Measurements from ENCODE around the gene WNK1. TPM values are rescaled to one million over a fixed set of nuclear protein-coding genes. Genes with fewer than 3 reads are reported as not detected.

WNK1 gene
- total RNA-seq, 1 donor from 2014 or later = 157 TPM

DNA sequence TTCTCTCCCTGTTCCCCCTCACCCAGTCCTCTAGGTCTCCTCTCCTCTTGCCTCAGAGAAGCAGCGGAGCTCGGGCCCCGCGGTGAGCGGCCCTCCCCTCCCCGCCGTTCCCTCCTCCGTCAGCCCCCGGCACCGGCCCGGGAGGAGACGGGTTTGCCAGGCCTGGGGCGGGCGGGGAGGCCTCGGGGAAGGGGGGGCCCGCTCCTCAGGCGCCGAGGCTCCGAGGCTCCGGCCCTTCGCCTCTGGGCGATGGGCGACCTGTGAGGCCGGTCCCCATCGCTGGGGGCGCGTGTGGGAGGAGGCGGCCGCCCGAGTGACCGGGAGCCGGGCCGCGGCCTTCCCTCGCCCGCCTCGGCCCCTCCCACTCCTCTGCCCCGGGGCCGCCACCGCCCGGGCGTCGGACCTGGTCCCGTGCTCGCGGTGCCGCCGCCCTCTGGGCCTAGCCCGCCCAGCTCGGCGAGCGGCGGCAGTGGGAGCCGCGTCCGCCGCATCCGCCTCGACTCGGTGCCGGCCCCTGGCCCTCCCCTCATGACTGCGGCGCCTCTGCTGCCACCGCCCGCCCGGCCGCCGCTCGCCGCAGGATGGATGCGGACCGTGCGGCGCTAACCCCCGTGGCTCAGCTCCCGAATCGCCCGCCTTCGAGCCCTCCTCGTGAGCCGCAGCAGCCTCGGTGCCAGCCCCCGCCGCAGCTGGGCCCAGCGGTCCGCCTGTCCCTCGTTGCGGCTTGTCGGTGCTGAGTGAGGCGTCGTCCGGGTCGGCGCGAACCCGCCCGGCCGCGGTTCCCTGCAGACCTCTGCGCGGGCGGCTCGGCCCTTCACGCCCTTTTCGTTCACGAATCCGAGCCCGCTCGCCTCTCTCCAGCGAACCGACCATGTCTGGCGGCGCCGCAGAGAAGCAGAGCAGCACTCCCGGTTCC lies 574 bp downstream of the WNK1 start:
- H3K9me3 Mint-ChIP-seq = no peaks in the 10 kb centered on the region
- peak overlapping the region; percentile 87 for H3K27ac Mint-ChIP-seq
- peak; percentile 50 for DNase-seq (ENCODE audit: low spot score)
- intact Hi-C loops (cut with micrococcal nuclease) = loop anchor here (1.0 to 10.0 kb wide), 4 partner anchors 60 to 942 kb away; partner anchors contain the start of genes ADIPOR2 and KDM5A
- peak overlapping the region; percentile 96 for H3K4me3 Mint-ChIP-seq (ENCODE audit: low read depth)
- no peaks in the 10 kb centered on the region for H3K27me3 Mint-ChIP-seq (ENCODE audit: low read depth)
- H3K4me1 Mint-ChIP-seq (ENCODE audit: low read depth) = peaks cover 35% of the 10 kb centered on the region
- H3K36me3 Mint-ChIP-seq (ENCODE audit: low read depth) = peaks cover 36% of the 10 kb centered on the region

DNA sequence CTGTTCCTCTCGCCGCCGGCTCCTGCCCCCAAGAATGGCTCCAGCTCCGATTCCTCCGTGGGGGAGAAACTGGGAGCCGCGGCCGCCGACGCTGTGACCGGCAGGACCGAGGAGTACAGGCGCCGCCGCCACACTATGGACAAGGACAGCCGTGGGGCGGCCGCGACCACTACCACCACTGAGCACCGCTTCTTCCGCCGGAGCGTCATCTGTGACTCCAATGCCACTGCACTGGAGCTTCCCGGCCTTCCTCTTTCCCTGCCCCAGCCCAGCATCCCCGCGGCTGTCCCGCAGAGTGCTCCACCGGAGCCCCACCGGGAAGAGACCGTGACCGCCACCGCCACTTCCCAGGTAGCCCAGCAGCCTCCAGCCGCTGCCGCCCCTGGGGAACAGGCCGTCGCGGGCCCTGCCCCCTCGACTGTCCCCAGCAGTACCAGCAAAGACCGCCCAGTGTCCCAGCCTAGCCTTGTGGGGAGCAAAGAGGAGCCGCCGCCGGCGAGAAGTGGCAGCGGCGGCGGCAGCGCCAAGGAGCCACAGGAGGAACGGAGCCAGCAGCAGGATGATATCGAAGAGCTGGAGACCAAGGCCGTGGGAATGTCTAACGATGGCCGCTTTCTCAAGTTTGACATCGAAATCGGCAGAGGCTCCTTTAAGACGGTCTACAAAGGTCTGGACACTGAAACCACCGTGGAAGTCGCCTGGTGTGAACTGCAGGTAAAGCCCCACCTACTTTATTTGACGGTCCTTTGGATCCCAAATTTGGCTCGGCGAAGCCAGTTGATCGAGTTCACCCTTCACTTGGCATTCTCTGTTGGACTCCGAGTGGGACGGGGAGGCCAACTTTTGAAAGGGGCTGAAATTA lies 1.5 kb downstream of the WNK1 start:
- Mint-ChIP-seq H3K4me3 (ENCODE audit: low read depth) (peak overlapping the region; percentile 96), H3K4me1 (ENCODE audit: low read depth) (peaks cover 37% of the 10 kb centered on the region), H3K27ac (peak overlapping the region; percentile 87), H3K27me3 (ENCODE audit: low read depth) (no peaks in the 10 kb centered on the region), H3K9me3 (no peaks in the 10 kb centered on the region), H3K36me3 (ENCODE audit: low read depth) (peaks cover 40% of the 10 kb centered on the region)
- peak; percentile 47 for DNase-seq (ENCODE audit: low spot score)
- intact Hi-C loops (cut with micrococcal nuclease) = loop anchor here (2.0 to 10.0 kb wide), 2 partner anchors 59 to 941 kb away; partner anchors contain the start of gene ADIPOR2

DNA sequence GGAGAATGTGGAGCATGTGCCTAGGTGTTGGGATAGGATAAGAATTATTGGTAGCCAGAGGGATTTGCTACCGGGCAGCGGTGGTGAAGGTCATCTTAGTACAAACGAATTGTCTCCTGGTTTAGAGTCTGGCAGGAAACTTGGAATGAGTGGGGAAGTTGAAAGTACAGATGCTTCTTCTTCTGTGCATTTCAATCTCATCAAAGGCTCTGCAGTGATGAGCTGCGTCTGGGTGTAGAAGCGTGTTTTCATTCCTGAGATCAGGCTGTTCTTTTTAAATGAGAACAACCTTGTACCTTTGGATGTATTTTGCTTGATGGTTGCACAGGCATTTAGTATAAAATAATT lies 2.1 kb downstream of the WNK1 start:
- H3K36me3 Mint-ChIP-seq (ENCODE audit: low read depth) = peaks cover 40% of the 10 kb centered on the region
- H3K4me3 Mint-ChIP-seq (ENCODE audit: low read depth) = peak overlapping the region; percentile 96
- peak overlapping the region; percentile 87 for H3K27ac Mint-ChIP-seq
- intact Hi-C loops (cut with micrococcal nuclease) = loop anchor here (10.0 kb wide), 1 partner anchor 940 kb away; the partner anchor contains the start of gene ADIPOR2
- H3K9me3 Mint-ChIP-seq = no peaks in the 10 kb centered on the region
- peaks cover 35% of the 10 kb centered on the region for H3K4me1 Mint-ChIP-seq (ENCODE audit: low read depth)
- no peak for DNase-seq (ENCODE audit: low spot score)
- H3K27me3 Mint-ChIP-seq (ENCODE audit: low read depth) = no peaks in the 10 kb centered on the region

DNA sequence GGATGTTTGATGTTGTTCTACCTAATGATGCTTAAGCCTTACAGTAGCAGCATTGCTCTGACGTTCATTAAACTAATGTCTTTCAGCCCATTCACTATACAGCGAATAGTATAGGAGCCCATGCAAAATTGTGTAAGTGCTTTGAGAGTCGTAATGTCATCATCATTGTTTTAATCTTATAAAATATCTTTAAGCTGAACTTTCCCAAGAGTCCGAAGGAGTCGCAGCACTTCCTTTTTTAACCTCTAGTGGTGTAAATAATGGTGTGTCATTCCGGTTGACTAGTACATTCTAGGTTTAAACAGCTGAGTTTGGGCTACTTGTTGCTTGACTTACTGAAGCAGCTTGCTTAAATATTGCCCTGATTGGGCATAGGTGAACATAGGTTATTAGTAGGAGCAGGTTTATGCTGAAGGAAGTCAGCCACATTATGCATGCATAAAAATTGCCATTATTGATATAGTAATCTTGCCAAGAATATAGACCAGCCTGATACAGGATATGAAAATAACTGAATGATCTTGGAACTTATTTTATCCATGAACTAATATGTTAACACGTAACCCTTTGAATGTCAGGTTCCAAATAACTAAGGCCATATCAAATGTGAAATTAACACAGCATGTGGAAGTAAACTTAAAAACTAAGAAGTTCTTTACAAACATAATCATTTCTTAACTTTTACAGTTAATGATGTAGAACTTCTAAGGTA lies 2.6 kb downstream of the WNK1 start:
- intact Hi-C loops (cut with micrococcal nuclease) = loop anchor here (10.0 kb wide), 1 partner anchor 940 kb away; the partner anchor contains the start of gene ADIPOR2
- Mint-ChIP-seq H3K4me1 (ENCODE audit: low read depth) (peaks cover 35% of the 10 kb centered on the region), H3K9me3 (no peaks in the 10 kb centered on the region), H3K4me3 (ENCODE audit: low read depth) (peak overlapping the region; percentile 96), H3K27ac (peak overlapping the region; percentile 89), H3K27me3 (ENCODE audit: low read depth) (no peaks in the 10 kb centered on the region), H3K36me3 (ENCODE audit: low read depth) (peaks cover 44% of the 10 kb centered on the region)
- DNase-seq (ENCODE audit: low spot score) = no peak

DNA sequence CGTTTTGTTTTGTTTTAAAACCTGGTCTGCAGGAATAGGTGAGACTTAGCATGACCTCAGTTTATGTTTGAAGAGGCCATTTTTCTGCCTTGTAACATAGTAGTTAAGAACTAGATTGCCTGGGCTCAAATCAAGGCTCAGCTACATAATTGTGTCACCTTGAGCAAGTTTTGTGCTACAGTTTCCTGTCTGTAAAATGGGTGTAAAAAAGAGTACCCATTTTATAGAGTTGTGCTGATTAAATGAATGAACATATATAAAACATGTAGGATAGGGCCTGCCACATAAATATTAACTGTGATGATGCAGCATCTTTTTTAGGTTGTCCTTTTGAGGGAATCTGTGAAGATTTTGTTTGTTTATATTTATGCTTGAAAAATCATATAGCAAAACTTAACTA lies 7.2 kb downstream of the WNK1 start:
- Mint-ChIP-seq H3K4me1 (ENCODE audit: low read depth) (peaks cover 42% of the 10 kb centered on the region), H3K27me3 (ENCODE audit: low read depth) (no peaks in the 10 kb centered on the region), H3K9me3 (no peaks in the 10 kb centered on the region), H3K36me3 (ENCODE audit: low read depth) (peaks cover 45% of the 10 kb centered on the region), H3K27ac (peak overlapping the region; percentile 17), H3K4me3 (ENCODE audit: low read depth) (no peak overlapping the region)
- intact Hi-C loops (cut with micrococcal nuclease) = loop anchor here (10.0 kb wide), 1 partner anchor 935 kb away; the partner anchor contains the start of gene ADIPOR2
- DNase-seq (ENCODE audit: low spot score) = no peak

DNA sequence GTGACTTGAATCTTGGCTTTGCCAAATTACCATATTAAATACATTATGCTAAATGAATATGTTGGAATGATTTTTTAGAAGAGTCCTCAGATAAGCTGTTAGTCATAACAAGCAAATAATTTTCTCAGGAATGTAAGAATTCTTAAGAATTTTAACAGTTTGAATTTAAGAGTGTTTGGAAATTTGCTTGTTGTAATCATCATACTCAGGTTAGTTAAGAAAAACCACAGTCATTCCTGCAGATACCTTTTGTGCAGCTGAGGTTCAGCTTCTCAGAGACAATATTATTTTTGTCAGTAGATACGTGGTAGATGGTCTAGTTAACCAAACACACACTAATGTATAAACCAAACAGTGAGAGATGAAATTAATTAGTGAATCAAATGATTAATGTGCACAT lies 8.9 kb downstream of the WNK1 start:
- no peaks in the 10 kb centered on the region for H3K9me3 Mint-ChIP-seq

DNA sequence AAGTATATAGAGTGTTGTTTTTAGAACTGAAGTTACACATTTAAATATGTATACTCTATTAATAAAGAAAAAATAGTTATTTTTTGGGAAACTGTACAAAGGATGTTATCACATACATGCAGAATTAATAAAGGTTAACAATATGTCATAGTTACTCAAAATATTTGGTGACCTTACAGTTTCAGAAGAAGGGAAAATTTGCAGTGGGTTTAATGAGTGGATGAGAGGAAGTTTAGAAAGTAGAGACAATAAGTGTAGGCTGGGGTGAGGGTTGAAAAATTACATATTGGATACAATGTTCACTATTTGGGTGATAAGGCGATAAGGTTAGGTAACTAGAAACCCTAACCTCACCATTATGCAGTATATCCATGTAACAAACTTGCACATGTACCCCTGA lies 13.5 kb downstream of the WNK1 start:
- H3K9me3 Mint-ChIP-seq = no peaks in the 10 kb centered on the region
- DNase-seq (ENCODE audit: low spot score) = no peak
- no peaks in the 10 kb centered on the region for H3K27me3 Mint-ChIP-seq (ENCODE audit: low read depth)
- peaks cover 33% of the 10 kb centered on the region for H3K4me1 Mint-ChIP-seq (ENCODE audit: low read depth)
- intact Hi-C loops (cut with micrococcal nuclease) = loop anchor here (1.0 kb wide), 1 partner anchor 9 kb away; no protein-coding TSS in a partner anchor
- peaks cover 29% of the 10 kb centered on the region for H3K36me3 Mint-ChIP-seq (ENCODE audit: low read depth)
- H3K27ac Mint-ChIP-seq = no peak overlapping the region
- H3K4me3 Mint-ChIP-seq (ENCODE audit: low read depth) = no peak overlapping the region

More for the DNA sequence above, 8.9 kb downstream of the WNK1 start:
- Mint-ChIP-seq H3K36me3 (ENCODE audit: low read depth) (peaks cover 36% of the 10 kb centered on the region), H3K4me1 (ENCODE audit: low read depth) (peaks cover 32% of the 10 kb centered on the region), H3K27me3 (ENCODE audit: low read depth) (no peaks in the 10 kb centered on the region), H3K27ac (no peak overlapping the region), H3K4me3 (ENCODE audit: low read depth) (no peak overlapping the region)
- intact Hi-C loops (cut with micrococcal nuclease) = no loop called here
- no peak for DNase-seq (ENCODE audit: low spot score)

DNA sequence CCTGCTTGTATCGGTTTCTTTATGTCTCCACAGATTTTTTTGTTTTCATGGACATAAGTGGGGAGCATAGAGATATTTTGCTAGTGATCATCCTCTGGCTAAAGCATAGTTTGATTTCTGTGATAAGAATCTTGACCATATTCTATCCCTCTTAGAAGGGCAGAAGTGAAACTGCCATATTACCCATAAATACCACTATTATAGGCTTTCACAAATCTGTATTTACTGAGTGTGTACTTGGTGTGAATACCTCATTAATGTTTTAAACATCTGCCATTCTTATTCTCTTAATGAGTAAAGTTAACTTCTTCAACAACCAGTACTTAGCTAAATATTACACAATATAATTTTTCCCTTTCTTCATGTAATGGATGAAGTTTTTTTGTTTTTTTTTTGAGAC lies 16.1 kb downstream of the WNK1 start:
- H3K4me3 Mint-ChIP-seq (ENCODE audit: low read depth) = no peak overlapping the region
- peaks cover 38% of the 10 kb centered on the region for H3K4me1 Mint-ChIP-seq (ENCODE audit: low read depth)

DNA sequence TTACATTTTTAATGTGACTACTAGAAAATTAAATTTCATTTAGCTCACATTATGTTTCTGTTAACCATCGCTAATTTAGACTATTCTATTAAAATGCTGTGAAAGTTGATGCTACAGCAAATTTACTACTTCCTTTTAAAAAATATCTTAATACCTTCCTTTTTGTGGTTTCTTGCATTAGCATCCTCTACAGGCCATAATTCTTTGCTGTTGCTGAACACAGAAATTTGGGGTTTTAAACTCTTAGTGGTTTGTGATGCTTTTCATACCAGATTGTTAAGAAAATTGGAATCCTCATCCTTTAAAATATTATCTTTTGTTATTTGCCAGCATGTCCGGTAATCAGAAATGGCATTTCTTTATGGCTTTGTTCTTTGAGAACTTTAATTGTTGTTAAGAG lies 18.1 kb downstream of the WNK1 start:
- Mint-ChIP-seq H3K4me1 (ENCODE audit: low read depth) (peaks cover 39% of the 10 kb centered on the region), H3K9me3 (no peaks in the 10 kb centered on the region), H3K36me3 (ENCODE audit: low read depth) (peaks cover 19% of the 10 kb centered on the region), H3K4me3 (ENCODE audit: low read depth) (no peak overlapping the region), H3K27me3 (ENCODE audit: low read depth) (no peaks in the 10 kb centered on the region), H3K27ac (no peak overlapping the region)
- DNase-seq (ENCODE audit: low spot score) = no peak
- intact Hi-C loops (cut with micrococcal nuclease) = no loop called here

More for the DNA sequence above, 16.1 kb downstream of the WNK1 start:
- no peak for DNase-seq (ENCODE audit: low spot score)
- H3K36me3 Mint-ChIP-seq (ENCODE audit: low read depth) = peaks cover 25% of the 10 kb centered on the region
- no peaks in the 10 kb centered on the region for H3K27me3 Mint-ChIP-seq (ENCODE audit: low read depth)
- no peaks in the 10 kb centered on the region for H3K9me3 Mint-ChIP-seq
- H3K27ac Mint-ChIP-seq = no peak overlapping the region
- intact Hi-C loops (cut with micrococcal nuclease) = no loop called here

DNA sequence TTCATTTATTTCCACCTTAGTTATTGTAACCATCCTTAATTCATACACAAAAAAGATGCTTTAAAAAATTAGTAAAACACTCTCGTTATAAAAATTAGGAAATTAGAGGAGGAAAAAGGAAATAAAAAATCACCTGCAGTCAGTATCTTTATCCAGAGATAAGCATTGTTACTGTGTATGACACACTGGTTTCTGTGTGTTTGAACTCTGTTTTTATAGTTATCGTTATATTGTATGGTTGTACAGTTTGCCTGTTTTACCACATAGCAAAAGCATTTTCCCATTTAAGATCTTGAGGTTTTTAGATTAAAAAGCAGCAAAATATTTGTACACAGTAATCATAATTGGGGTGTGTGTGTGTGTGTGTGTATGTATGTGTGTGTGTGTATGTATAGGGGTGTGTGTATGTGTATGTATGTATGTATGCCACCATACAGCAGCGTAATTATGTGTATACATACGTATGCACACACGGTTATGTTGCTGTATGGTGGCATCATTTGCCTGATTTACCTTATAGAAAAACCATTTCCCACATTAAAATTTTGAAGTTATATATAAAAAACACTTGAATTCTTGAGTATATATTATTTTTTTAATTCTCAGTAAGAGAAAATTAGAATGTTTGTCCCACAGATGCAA lies 19.8 kb downstream of the WNK1 start:
- Mint-ChIP-seq H3K36me3 (ENCODE audit: low read depth) (peaks cover 17% of the 10 kb centered on the region), H3K27me3 (ENCODE audit: low read depth) (no peaks in the 10 kb centered on the region), H3K9me3 (no peaks in the 10 kb centered on the region), H3K4me3 (ENCODE audit: low read depth) (no peak overlapping the region), H3K4me1 (ENCODE audit: low read depth) (peaks cover 45% of the 10 kb centered on the region), H3K27ac (no peak overlapping the region)
- DNase-seq (ENCODE audit: low spot score) = no peak
- intact Hi-C loops (cut with micrococcal nuclease) = no loop called here

DNA sequence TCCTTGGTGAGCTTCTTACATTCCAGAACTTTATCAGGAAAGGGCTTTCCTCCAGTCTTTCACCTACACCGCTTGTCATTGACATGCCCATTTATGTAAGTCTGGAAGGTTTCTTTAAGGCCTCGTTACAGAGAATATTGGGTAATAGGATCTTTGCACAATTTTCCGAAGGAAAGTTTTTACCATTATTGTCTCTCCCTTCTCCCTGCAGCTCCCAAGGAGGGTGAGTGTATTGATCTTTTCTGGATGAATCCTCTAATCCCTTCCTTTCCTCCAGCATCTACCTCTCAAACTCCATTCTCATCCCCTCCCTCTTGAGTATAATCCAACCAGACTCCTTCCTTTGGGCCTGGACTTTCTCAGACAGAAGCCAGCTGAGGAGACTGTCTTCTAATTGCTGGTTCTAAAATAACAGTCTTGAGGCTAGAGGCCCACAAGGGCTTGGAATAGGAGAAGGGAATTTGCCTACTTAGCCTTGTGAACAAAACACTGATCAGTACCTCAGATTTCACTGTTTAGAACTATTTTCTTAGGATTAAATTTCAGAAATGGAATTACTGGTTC lies 21.8 kb downstream of the WNK1 start:
- no peaks in the 10 kb centered on the region for H3K27me3 Mint-ChIP-seq (ENCODE audit: low read depth)
- H3K9me3 Mint-ChIP-seq = no peaks in the 10 kb centered on the region
- DNase-seq (ENCODE audit: low spot score) = no peak
- H3K27ac Mint-ChIP-seq = no peak overlapping the region
- intact Hi-C loops (cut with micrococcal nuclease) = no loop called here
- peaks cover 47% of the 10 kb centered on the region for H3K4me1 Mint-ChIP-seq (ENCODE audit: low read depth)
- H3K4me3 Mint-ChIP-seq (ENCODE audit: low read depth) = no peak overlapping the region
- H3K36me3 Mint-ChIP-seq (ENCODE audit: low read depth) = peaks cover 18% of the 10 kb centered on the region

All from activated T-helper 2 cell treated with anti-CD3 and anti-CD28 coated beads, Interferon-gamma antibody, Interleukin-2, Interleukin-4, amounts not matched to agents 10 μg/mL and 5 μg/mL and 100 μg/mL, durations not matched to agents 14 hours and 24 hours and 36 hours (primary cell).